MCF 10A (cell line): ENCODE results near the gene TNFRSF14. TPM values are rescaled to one million over a fixed set of nuclear protein-coding genes. Genes with fewer than 3 reads are reported as not detected.
A peak's percentile ranks its signal among the peaks of the same experiment; 100 is the strongest.

Experiments used
- BruUV-seq: library from RNA; stranded (reverse); fragments of 400-500 nt; replicated peaks from 2 replicates; lab custom pipeline; 2021; lab: Mats Ljungman, UMichigan
- CTCF ChIA-PET: fragments of 300-600 bp; sonication (Branson Sonifier 250); formaldehyde crosslinking; extraction: SDS; loops from one replicate; lab custom pipeline; 2021; ENCODE audit warnings: antibody characterized with exemption, inconsistent platforms; lab: Yijun Ruan, JAX
- POLR2A ChIA-PET: fragments of 300-600, 350-650 bp; sonication (Branson Sonifier 250); formaldehyde crosslinking; extraction: SDS; loops from one replicate; lab custom pipeline; 2020; ENCODE audit warnings: antibody characterized with exemption, inconsistent platforms; lab: Yijun Ruan, JAX
- DNase-seq: peaks from one replicate; pipeline ENCODE4 v3.0.0-alpha.2; 2018; ENCODE audit not compliant: unreplicated experiment
- H3K27ac Mint-ChIP-seq: one replicate; pipeline ENCODE4 v1.8.0; 2022; ENCODE audit warnings: mild to moderate bottlenecking, low read depth, mixed read lengths; ENCODE audit not compliant: unreplicated experiment
- H3K27me3 Mint-ChIP-seq: one replicate; pipeline ENCODE4 v1.8.0; 2022; ENCODE audit warnings: mixed read lengths; ENCODE audit not compliant: insufficient read depth, unreplicated experiment
- H3K36me3 Mint-ChIP-seq: one replicate; pipeline ENCODE4 v1.8.0; 2022; ENCODE audit warnings: mild to moderate bottlenecking, moderate library complexity, mixed read lengths; ENCODE audit not compliant: insufficient read depth, unreplicated experiment
- H3K4me1 Mint-ChIP-seq: one replicate; pipeline ENCODE4 v1.8.0; 2022; ENCODE audit warnings: mixed read lengths; ENCODE audit not compliant: insufficient read depth, unreplicated experiment
- H3K4me3 Mint-ChIP-seq: one replicate; pipeline ENCODE4 v1.8.0; 2022; ENCODE audit warnings: mild to moderate bottlenecking, moderate library complexity, mixed read lengths; ENCODE audit not compliant: unreplicated experiment
- H3K9me3 Mint-ChIP-seq: one replicate; pipeline ENCODE4 v1.8.0; 2022; ENCODE audit warnings: mixed read lengths; ENCODE audit not compliant: unreplicated experiment
- CTCF ChIP-seq: fragments of 200-600 bp; IDR thresholded peaks from one replicate; pipeline ENCODE4 v1.8.0; 2022; ENCODE audit warnings: antibody characterized with exemption, mild to moderate bottlenecking; ENCODE audit not compliant: unreplicated experiment
- intact Hi-C: fragments of 100-400 bp; cut with micrococcal nuclease; formaldehyde crosslinking; loops from 2 replicates; pipeline ENCODE4 v1.14.1; 2022
- total RNA-seq: library from RNA; stranded (reverse); gene quantifications from 2 replicates; pipeline ENCODE4 v1.2.3, GENCODE V29; 2022

TNFRSF14 gene
- total RNA-seq, 1 experiment from 2014 or later = 4.6 TPM

GRCh38 chr1:2596530-2597333 lies 40.6 kb downstream of the TNFRSF14 start:
- Mint-ChIP-seq H3K27ac (no peak overlapping the region), H3K4me1 (no peaks in the 10 kb centered on the region), H3K4me3 (no peak overlapping the region), H3K9me3 (no peaks in the 10 kb centered on the region), H3K36me3 (peaks cover 6% of the 10 kb centered on the region), H3K27me3 (peaks cover 27% of the 10 kb centered on the region)
- ChIA-PET POLR2A (interaction anchor here (0.6 kb wide), 1 partner anchor 1385 kb away, joined by 3 read pairs; no protein-coding TSS in a partner anchor), CTCF (no interaction called here)
- TF ChIP-seq CTCF = no peak
- no peak for DNase-seq
- intact Hi-C loops = no loop called here
- BruUV-seq = no TSS peak

DNA sequence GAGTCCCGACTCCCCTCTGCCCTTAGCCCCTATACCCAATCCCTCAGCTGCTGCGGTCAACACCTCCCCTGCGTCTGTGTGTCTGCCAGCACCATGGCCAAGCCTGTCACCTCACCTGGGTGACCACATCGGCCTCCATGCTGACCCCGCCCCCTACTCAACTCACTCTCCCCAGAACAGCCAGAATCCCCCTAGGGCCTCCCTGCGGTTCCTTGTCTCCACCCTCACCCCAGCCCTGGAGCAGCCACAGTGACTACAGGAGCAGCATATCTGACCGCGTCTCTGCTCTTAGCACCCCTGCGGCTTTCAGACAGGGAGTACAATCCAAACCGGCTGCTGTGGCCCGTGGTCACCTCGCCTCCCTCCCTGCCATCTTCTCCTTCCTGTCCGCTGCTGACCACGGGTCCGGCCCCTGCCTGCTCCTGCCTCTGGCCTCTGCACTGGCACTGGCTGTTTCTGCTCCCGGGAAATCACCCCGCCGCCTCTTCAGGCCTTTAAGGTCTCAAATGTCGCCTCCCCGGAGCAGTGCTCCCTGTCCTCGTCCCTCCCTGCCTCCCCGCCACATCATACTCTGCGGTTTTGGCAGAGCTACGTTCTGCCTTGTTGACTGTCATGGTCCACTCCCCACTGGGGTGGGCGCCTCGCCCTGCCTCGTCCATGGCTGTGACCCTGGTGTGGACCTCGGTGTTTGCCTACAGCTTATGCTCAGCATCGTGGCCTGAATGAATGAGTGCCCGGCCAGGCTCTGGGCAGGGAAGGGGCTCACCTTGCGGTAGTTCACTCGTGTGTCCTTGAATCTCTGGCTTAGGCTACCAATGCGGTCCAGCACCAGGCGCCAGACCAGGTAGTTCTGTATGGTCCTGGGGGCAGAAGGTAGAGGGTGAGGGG lies 41.5 kb downstream of the TNFRSF14 start:
- no peak overlapping the region for H3K4me3 Mint-ChIP-seq
- peaks cover 37% of the 10 kb centered on the region for H3K27me3 Mint-ChIP-seq
- H3K9me3 Mint-ChIP-seq = no peaks in the 10 kb centered on the region
- no peaks in the 10 kb centered on the region for H3K4me1 Mint-ChIP-seq
- H3K27ac Mint-ChIP-seq = no peak overlapping the region
- no TSS peak for BruUV-seq
- no peak for DNase-seq
- CTCF ChIA-PET = interaction anchor here (0.6 to 0.7 kb wide), 2 partner anchors 32 to 235 kb away, joined by 3 to 4 read pairs; no protein-coding TSS in a partner anchor
- peaks cover 6% of the 10 kb centered on the region for H3K36me3 Mint-ChIP-seq
- TF ChIP-seq CTCF = no peak
- POLR2A ChIA-PET = interaction anchor here (0.6 kb wide), 2 partner anchors 7 to 1384 kb away, joined by 3 read pairs; no protein-coding TSS in a partner anchor
- intact Hi-C loops = no loop called here

GRCh38 chr1:2598329-2598931 lies 42.3 kb downstream of the TNFRSF14 start:
- Mint-ChIP-seq H3K27me3 (peaks cover 42% of the 10 kb centered on the region), H3K36me3 (peaks cover 6% of the 10 kb centered on the region), H3K27ac (no peak overlapping the region), H3K4me3 (no peak overlapping the region), H3K9me3 (no peaks in the 10 kb centered on the region), H3K4me1 (no peaks in the 10 kb centered on the region)
- peak; percentile 12 for TF ChIP-seq CTCF
- no TSS peak for BruUV-seq
- intact Hi-C loops = no loop called here
- ChIA-PET POLR2A (interaction anchor here (0.6 kb wide), 1 partner anchor 8 kb away, joined by 3 read pairs; no protein-coding TSS in a partner anchor), CTCF (no interaction called here)
- DNase-seq = no peak
